Measurements from ENCODE around the gene GLYAT.

GRCh38 chr11:58742981-58743880 lies 11.5 kb upstream of the GLYAT start:
- TF ChIP-seq CTCF (IDR thresholded peaks at IDR 0.05) (no peak), EZH2 (IDR thresholded peaks at IDR 0.05; ENCODE audit: borderline replicate concordance, insufficient read depth, low read depth, low read length, poor library complexity, severe bottlenecking) (no peak)

All from B cell (primary cell).